MM.1S (cell line): ENCODE measurements around the gene PPP2R2C.

Source experiments
- DNase-seq: peaks from one replicate; pipeline ENCODE4 v3.0.0-alpha.2; 2015
- H2AFZ ChIP-seq: fragments of 300-600 bp; sonication (generic); 2 replicates; pipeline ENCODE4 v1.6.0; 2016; ENCODE audit warnings: antibody characterized with exemption, low read length
- H3F3A ChIP-seq: fragments of 300-600 bp; sonication (generic); 2 replicates; pipeline ENCODE4 v1.6.1; 2016; ENCODE audit warnings: mild to moderate bottlenecking, antibody characterized with exemption, low read length, moderate library complexity, mixed read lengths; ENCODE audit not compliant: insufficient read depth
- H3K27ac ChIP-seq: fragments of 300-600 bp; sonication (generic); 2 replicates; pipeline ENCODE4 v1.5.1; 2016; ENCODE audit warnings: mild to moderate bottlenecking, low read length
- H3K27me3 ChIP-seq: fragments of 300-600 bp; sonication (generic); replicated peaks from 2 replicates; pipeline ENCODE4 v1.6.0; 2016; ENCODE audit warnings: low read length; ENCODE audit not compliant: insufficient read depth
- H3K36me3 ChIP-seq: fragments of 300-600 bp; sonication (generic); replicated peaks from 2 replicates; pipeline ENCODE4 v1.6.1; 2016; ENCODE audit warnings: mild to moderate bottlenecking, low read length, mixed read lengths; ENCODE audit not compliant: insufficient read depth
- H3K4me1 ChIP-seq: fragments of 300-600 bp; sonication (generic); 2 replicates; pipeline ENCODE4 v1.6.1; 2016; ENCODE audit warnings: low read length, mixed read lengths
- H3K4me2 ChIP-seq: fragments of 300-600 bp; sonication (generic); 2 replicates; pipeline ENCODE4 v1.6.0; 2016; ENCODE audit warnings: low read depth, low read length
- H3K4me3 ChIP-seq: fragments of 300-600 bp; sonication (generic); 2 replicates; pipeline ENCODE4 v1.5.1; 2016; ENCODE audit warnings: low read length, mixed read lengths
- H3K79me2 ChIP-seq: fragments of 300-600 bp; sonication (generic); 2 replicates; pipeline ENCODE4 v1.6.1; 2016; ENCODE audit warnings: mixed run types, low read length, mixed read lengths
- H3K9ac ChIP-seq: fragments of 300-600 bp; sonication (generic); 2 replicates; pipeline ENCODE4 v1.6.1; 2016; ENCODE audit warnings: low read length, mixed read lengths
- H3K9me2 ChIP-seq: fragments of 300-600 bp; sonication (generic); replicated peaks from 2 replicates; pipeline ENCODE4 v1.6.1; 2016; ENCODE audit warnings: mild to moderate bottlenecking, low read length, mixed read lengths; ENCODE audit not compliant: insufficient read depth
- H3K9me3 ChIP-seq: fragments of 300-600 bp; sonication (generic); replicated peaks from 2 replicates; pipeline ENCODE4 v1.6.1; 2016; ENCODE audit warnings: mild to moderate bottlenecking, low read length, mixed read lengths; ENCODE audit not compliant: insufficient read depth
- H4K20me1 ChIP-seq: fragments of 300-600 bp; sonication (generic); 2 replicates; pipeline ENCODE4 v1.6.1; 2016; ENCODE audit warnings: mild to moderate bottlenecking, low read length, moderate library complexity, mixed read lengths; ENCODE audit not compliant: insufficient read depth
- CTCF ChIP-seq: fragments of 300-600 bp; sonication (generic); IDR thresholded peaks from 2 replicates; pipeline ENCODE4 v1.5.1; 2016; ENCODE audit warnings: antibody characterized with exemption, low read length, mixed read lengths
- EZH2 ChIP-seq: fragments of 300-600 bp; sonication (generic); optimal IDR thresholded peaks from 2 replicates; pipeline ENCODE3; 2017; ENCODE audit warnings: low read depth, mild to moderate bottlenecking, antibody characterized with exemption, low read length, mixed read lengths
- EZH2phosphoT487 ChIP-seq: fragments of 300-600 bp; sonication (generic); IDR thresholded peaks from 2 replicates; pipeline ENCODE4 v1.6.1; 2018; ENCODE audit warnings: antibody characterized with exemption, low read length

The PPP2R2C gene

GRCh38 chr4:6326312-6327060 is 145.9 kb downstream of the PPP2R2C start:
- Histone ChIP-seq H3K27ac (no peak overlapping the region), H2AFZ (no peak overlapping the region), H3K9me2 (no peaks in the 10 kb centered on the region), H3K4me3 (no peak overlapping the region), H4K20me1 (no peaks in the 10 kb centered on the region), H3K36me3 (no peaks in the 10 kb centered on the region), H3K9me3 (no peaks in the 10 kb centered on the region), H3K4me2 (no peak overlapping the region), H3K79me2 (no peaks in the 10 kb centered on the region), H3K9ac (no peak overlapping the region), H3K27me3 (peaks cover 70% of the 10 kb centered on the region), H3K4me1 (peaks cover 27% of the 10 kb centered on the region), H3F3A (no peaks in the 10 kb centered on the region)
- TF ChIP-seq EZH2phosphoT487 (no peak), EZH2 (no peak), CTCF (no peak)
- DNase-seq, result no peak

- no peak for TF ChIP-seq EZH2phosphoT487
- no peak for TF ChIP-seq CTCF
- no peak for TF ChIP-seq EZH2
- no peak overlapping the region for H3K4me2 ChIP-seq
- no peaks in the 10 kb centered on the region for H3K36me3 ChIP-seq
- H3K27ac ChIP-seq, result no peak overlapping the region
- H4K20me1 ChIP-seq, result no peaks in the 10 kb centered on the region
- H3K79me2 ChIP-seq, result no peaks in the 10 kb centered on the region
- peaks cover 76% of the 10 kb centered on the region for H3K27me3 ChIP-seq
- no peaks in the 10 kb centered on the region for H3K9me3 ChIP-seq
- no peaks in the 10 kb centered on the region for H3K9me2 ChIP-seq
- no peak for DNase-seq
- no peaks in the 10 kb centered on the region for H3F3A ChIP-seq
- peaks cover 27% of the 10 kb centered on the region for H3K4me1 ChIP-seq
- H2AFZ ChIP-seq, result no peak overlapping the region
- no peak overlapping the region for H3K4me3 ChIP-seq
- H3K9ac ChIP-seq, result no peak overlapping the region
These were observed 146.6 kb downstream of the PPP2R2C start for GRCh38 chr4:6325788-6326290.

GRCh38 chr4:6324999-6325787 is 147.2 kb downstream of the PPP2R2C start:
- peaks cover 73% of the 10 kb centered on the region for H3K27me3 ChIP-seq
- H3K9me2 ChIP-seq, result no peaks in the 10 kb centered on the region
- no peaks in the 10 kb centered on the region for H3K9me3 ChIP-seq
- H3K36me3 ChIP-seq, result no peaks in the 10 kb centered on the region
- no peak overlapping the region for H3K4me2 ChIP-seq
- H3K4me1 ChIP-seq, result peaks cover 27% of the 10 kb centered on the region
- TF ChIP-seq EZH2phosphoT487, result no peak
- no peak for TF ChIP-seq EZH2
- no peak overlapping the region for H3K9ac ChIP-seq
- H3F3A ChIP-seq, result no peaks in the 10 kb centered on the region
- no peak overlapping the region for H2AFZ ChIP-seq
- H4K20me1 ChIP-seq, result no peaks in the 10 kb centered on the region
- no peak for DNase-seq
- H3K4me3 ChIP-seq, result no peak overlapping the region
- no peak overlapping the region for H3K27ac ChIP-seq
- H3K79me2 ChIP-seq, result no peaks in the 10 kb centered on the region
